Amniotic stem cell (primary cell): ENCODE data around the gene LHX3.
"Not testable (repeated sequence)": the region's sequence is repeated elsewhere in the genome, so short reads cannot be mapped to it uniquely, and the experiment has no call there.

Source experiments
- DNase-seq: peaks from one replicate; lab custom pipeline; 2025; lab: John Stamatoyannopoulos, UW

Gene LHX3

DNA sequence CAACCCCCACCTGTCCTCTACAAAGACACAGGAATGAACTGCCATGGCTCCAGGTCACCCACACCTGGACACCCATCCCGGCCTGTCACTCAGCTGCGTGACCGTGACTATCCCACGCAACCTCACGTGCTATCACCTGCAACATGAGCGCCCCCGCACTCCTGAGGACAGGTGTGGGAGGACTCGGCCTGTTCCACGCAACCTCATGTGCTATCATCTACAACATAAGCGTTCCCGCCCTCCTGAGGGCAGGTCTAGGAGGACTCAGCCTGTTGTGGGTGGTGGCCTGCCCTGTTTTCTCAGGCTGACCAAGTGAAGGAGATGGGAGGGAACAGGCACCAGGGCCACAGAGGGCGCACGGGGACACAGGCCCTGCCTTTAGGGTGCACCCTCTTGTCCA is 36.6 kb upstream of the LHX3 start:
- no peak for DNase-seq

DNA sequence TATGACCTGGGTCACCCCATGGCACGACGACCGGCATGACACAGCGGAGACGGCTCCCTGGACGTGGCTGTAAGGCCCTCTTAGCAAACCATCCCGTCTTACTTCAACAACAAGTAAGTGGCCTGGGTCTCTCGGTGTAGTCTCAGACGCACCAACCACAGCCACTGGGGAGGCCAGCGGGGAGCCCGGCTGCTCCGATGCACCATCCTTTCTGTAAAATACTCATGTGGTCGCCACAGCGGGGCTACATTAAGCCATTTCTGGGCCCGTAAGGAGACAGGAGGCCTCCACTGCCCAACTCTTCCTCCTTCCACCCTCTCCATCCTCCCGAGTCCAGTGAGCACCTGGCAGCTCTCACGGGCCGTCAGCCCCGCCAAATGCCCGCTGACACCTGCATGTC is 36.0 kb upstream of the LHX3 start:
- DNase-seq: no peak

- DNase-seq: no peak
Measured at GRCh38 chr9:136239983-136240330, 35.0 kb upstream of the LHX3 start.

- DNase-seq: no peak
Measured at GRCh38 chr9:136239135-136239982, 34.4 kb upstream of the LHX3 start.

- no peak for DNase-seq
Measured at GRCh38 chr9:136238342-136238732, 33.4 kb upstream of the LHX3 start.

DNA sequence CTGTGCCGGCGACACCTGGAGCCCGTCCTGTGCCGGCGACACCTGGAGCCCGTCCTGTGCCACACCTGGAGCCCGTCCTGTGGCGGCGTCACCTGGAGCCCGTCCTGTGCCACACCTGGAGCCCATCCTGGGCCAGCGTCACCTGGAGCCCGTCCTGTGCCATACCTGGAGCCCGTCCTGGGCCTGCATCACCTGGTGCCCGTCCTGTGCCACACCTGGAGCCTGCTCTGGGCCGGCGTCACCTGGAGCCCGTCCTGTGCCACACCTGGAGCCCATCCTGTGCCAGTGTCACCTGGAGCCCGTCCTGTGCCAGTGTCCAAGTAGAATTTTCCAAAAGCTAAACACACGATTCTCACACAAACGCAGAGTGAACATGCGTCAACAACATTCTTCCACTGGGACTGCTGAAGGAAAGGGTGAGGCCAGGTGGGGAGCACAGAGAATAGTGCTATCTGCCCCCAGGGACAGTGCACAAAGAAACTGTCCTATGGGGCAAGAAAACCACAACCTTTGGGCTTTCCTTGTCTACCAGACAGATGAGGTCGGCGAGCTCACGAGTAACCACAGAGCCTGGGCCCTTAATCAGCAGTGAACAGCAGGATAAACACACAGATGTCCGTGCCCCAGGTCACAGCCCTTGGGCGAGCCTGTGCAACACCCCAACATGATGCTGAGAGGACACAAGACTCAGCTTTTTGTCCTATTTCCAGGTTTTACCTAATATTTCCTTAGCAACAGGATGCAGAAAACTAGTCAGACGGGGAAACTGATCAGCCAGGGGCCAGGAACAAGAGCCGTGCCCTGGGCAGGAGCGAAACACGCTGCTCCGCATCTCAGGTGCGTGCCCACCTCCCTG is 32.8 kb upstream of the LHX3 start:
- no peak for DNase-seq

- DNase-seq: not testable (repeated sequence)
Measured at GRCh38 chr9:136236471-136237410, 31.8 kb upstream of the LHX3 start.

DNA sequence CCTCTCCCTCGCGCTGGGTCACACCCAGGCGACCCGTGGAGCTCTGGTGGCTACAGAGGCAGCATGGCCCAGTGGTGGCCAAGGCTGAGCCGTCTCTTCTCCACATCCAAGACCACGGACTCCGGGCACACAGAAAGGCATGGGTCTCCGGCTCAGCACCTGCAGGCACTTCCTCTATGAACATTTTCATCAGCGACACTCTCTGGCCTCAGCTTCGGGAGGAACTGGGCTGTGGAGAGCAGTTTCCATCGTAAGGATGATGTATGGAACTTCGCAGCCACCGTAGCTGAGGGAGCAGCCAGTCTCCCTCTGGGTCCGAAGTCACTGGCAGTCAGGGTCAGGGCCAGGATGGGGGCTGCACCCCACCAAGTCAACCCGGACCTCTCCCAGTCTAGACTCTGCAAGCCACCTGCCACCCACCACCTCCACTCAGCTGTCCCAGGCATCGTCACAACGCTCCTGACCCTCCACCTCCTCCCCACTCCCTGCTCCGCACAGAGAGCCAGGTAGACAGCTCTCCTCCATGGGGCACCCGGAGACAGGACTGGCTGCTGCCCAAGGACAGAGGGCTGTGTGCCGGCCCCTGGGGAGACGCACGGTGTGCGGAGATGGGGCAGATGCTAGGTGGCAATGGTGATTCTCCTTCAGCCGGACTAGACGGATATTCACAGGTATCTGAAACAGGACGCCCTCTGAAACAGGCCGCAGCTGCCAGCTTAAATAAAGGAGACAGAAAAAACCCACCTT is 31.0 kb upstream of the LHX3 start:
- DNase-seq: no peak

- no peak for DNase-seq
Measured at GRCh38 chr9:136235171-136235570, 30.2 kb upstream of the LHX3 start.

- DNase-seq: no peak
Measured at GRCh38 chr9:136234597-136234996, 29.7 kb upstream of the LHX3 start.

DNA sequence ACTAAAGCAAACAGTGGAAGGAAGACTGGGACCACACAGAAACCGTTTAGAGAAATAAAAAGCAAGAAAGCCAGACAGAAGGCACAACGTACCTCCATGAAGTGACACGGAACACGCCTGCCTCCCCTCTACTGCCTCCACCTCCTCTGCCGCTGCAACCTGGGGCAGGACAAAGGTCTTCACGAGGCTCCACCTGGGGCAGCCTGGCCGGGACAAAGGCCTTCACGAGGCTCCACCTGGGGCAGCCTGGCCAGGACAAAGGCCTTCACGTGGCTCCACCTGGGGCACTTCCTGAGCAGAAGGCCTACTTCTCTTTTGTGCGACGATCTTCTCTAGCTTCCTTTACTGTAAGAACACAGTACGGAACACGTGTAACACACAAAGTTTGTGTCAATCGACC is 28.9 kb upstream of the LHX3 start:
- DNase-seq: no peak

GRCh38 chr9:136233411-136233810 is 28.5 kb upstream of the LHX3 start:
- no peak for DNase-seq

- DNase-seq: no peak
Measured at GRCh38 chr9:136232969-136233368, 28.0 kb upstream of the LHX3 start.

- no peak for DNase-seq
Measured at GRCh38 chr9:136231478-136232297, 26.8 kb upstream of the LHX3 start.

DNA sequence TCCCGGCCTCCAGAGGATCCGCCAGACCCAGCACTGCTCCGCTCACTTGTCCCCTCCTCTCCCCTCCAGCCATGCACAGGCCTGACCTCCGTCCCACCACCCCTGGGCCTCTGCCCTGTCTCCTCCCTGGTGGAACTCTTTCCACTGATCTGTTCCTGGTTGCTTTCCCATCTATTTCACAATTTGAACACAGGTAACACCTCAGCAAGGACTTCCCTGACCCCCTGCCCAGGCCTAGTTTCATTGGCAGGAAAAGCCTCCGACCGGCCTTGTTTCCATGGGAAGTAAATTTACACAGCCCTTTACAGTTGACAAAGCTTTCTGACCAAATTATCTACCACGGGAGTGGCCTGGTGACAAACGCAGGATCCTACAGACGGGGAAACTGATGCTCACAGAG is 25.8 kb upstream of the LHX3 start:
- no peak for DNase-seq

- DNase-seq: no peak
Measured at GRCh38 chr9:136230365-136230764, 25.4 kb upstream of the LHX3 start.

DNA sequence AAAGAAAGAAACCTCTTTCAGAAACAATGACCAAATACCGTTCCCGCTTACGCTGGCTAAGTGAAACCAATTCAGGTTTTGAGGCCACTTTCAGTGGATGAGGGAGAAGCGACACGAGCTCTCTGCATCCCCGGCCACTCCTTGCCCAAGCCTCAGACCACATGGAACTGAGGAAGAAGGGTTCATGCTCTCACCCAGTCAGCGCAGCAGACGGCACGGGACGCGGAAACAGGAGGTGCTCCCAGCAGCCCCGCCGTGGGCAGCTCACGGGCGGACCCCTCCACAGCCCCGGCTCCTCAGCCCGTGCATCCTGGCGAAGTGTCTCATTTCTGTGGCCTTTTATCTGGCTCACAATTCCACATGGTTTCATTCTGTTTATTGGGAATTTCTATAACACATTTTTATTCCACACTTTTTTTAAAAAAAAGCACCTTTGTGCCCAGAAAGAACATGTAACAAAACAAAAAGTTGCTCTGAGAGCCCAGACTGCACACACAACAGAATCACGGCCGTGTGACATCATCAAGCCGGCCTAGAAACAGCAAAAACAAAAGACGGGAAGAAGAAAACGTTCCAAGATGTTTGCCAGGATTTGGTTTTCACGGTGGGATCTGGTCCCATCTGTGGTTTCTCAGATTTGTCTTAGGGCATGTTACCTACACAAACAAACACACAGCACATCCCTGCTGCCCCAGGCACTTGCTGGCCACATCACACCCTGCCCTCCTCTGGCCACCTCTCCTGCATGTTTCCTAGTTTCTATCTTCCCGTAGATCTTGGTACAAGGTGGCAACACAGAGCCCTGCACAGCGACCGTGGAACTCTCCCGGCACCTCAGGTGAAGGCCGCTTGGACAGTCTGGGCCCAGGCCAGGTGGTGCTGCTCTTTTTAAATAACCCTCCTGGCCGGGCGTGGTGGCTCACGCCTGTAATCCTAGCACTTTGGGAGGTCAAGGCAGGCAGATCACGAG is 24.5 kb upstream of the LHX3 start:
- DNase-seq: no peak

- DNase-seq: peak; percentile 14
Measured at GRCh38 chr9:136228107-136228875, 23.4 kb upstream of the LHX3 start.
